ENCODE results near the gene OR4F3.
"Not testable (repeated sequence)": the region's sequence is repeated elsewhere in the genome, so short reads cannot be mapped to it uniquely, and the experiment has no call there.

Gene OR4F3

GRCh38 chr5:181366968-181367367 is at the start of gene OR4F3:
OR4F3 (plus strand) TSS chr5:181367268.
- not testable (repeated sequence) for DNase-seq

Measured in SW 1271 (cell line).